Measurements from ENCODE around the gene USP9X.
A peak's percentile ranks its signal among the peaks of the same experiment; 100 is the strongest.
"Not testable (repeated sequence)": the region's sequence is repeated elsewhere in the genome, so short reads cannot be mapped to it uniquely, and the experiment has no call there.

USP9X gene

DNA sequence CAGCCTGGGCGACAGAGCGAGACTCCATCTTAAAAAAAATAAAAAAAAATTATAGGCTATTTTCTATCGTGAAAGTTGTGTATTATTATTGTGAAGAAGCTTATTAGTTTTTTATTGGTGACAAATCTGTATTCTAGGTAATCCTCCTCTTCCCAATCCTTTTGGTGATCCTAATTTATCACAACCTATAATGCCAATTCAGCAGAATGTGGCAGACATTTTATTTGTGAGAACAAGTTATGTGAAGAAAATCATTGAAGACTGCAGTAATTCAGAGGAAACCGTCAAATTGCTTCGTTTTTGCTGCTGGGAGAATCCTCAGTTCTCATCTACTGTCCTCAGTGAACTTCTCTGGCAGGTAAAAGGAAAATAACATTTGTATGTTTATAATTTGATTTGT, 139.4 kb downstream of the USP9X start:
- no peak for DNase-seq

DNA sequence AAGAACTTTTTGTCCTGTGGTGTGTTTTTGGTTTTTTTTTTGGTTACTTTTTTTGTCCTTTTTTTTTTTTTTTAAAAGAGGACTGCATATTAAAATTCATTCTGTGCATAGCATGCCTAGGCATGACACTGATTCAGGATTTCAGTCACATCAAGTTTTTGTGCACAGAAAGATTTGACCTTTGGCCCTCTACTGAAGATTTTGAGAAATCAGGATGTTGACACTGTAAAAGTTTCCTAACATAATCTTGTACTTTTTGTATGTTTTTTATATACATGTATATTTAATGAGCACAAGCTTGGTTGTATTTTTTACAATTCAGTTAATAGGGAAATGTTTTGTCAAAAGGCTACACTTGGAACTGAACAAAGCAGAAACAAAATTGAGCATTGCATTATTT, 148.7 kb downstream of the USP9X start:
- DNase-seq = no peak

DNA sequence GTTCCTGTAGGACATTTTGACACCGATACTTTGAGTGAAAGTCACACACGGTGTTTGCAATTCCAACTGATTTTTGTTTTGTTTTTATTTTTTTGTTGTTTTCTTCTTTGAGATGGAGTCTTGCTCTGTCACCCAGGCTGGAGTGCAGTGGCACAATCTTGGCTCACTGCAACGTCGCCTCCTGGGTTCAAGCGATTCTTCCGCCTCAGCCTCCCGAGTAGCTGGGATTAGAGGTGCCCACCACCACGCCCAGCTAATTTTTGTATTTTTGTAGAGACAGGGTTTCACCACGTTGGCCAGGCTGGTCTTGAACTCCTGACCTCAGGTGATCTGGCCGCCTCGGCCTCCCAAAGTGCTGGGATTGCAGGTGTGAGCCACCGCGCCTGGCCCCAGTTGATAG, 149.2 kb downstream of the USP9X start:
- DNase-seq = not testable (repeated sequence)

DNA sequence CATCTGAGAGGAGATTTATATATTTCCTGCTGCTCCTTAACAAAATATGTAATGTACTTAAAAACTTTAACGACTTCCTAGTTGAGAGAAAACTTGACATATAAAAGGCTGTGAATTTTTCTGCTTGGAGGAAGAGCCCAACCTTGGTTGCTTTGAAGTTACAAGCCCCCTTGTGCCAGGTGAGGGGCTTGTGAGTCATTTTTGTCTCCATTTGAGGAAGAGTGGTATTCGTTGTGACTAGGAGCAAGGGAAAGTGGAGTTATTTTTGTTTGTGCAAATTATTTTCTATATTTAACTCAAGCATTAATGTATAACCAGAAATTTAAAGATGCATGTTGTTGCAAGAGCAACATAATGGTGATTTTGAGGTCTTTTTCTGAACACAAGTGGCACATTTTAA, 149.7 kb downstream of the USP9X start:
- no peak for DNase-seq

DNA sequence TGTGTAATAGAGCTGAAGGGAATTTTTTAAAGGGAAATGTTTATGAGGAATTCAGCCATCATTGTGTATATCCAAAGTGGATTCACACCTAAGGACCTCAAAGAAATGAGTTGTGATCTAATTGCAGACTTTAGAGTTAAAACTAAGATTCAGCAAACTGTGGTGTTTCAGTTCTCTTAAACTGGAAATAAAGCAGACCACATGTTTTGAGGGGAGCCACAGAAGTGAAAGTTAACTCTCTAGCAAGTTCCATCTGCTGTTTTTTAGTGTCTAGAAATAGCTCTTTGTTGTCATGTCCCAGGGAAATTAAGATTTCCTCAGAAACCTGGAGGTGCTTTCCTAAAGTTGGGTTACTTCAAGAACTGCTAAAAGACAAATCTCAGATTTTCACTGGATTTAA, 151.4 kb downstream of the USP9X start:
- no peak for DNase-seq

DNA sequence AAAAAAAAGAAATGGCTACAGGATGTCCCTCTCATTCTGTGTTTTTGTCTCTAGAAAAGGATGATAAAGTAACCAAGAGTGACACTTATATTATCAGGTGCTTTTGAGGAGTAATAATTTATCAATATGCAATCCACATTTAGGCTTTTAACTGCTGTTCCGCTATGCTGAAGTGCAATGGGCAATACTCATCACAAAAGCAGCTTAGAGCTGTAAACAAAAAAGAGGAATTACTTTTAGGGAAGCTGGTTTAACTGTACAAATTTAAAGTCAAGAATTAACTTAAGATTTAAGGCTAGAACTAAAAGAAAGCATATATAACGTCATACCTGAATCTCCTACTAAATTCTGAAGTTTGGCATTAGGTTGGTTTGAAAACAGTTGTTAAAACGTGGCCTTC, 155.3 kb downstream of the USP9X start:
- no peak for DNase-seq

DNA sequence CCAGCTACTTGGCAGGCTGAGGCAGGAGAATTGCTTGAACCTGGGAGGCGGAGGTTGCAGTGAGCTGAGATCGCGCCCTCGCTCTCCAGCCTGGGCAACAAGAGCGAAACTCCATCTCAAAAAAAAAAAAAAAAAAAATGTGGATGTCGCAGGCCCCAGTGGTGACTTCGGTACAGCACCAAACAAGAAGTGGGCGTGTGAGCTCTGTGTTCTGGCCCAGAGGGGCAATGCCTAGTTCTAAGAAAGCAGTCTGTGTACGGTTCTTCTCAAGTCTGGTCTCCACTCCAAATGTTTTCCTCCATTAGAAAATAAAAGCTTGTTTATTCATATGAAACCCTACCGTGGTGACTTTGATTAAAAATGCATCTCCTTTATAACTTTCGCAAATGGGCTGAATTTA, 156.7 kb downstream of the USP9X start:
- DNase-seq = no peak

DNA sequence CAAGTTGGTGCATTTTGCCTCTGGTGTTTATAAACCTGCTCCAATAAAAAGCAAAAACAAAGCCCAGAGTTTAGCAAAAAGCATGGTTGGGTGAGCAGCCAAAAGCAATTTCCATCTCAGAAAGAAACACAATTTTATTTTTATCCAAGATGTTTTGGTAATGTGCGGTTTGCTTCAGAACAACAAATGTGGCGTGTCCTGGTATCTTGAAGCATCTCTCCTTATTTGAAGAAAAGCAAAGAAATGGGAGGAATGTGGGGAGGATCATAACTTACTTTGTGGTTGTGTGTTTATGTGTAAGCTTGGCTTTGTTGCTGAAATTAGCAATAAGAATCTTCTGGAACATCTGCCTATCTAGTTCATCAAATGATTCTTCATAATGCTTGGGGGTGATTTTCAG, 160.4 kb downstream of the USP9X start:
- no peak for DNase-seq

DNA sequence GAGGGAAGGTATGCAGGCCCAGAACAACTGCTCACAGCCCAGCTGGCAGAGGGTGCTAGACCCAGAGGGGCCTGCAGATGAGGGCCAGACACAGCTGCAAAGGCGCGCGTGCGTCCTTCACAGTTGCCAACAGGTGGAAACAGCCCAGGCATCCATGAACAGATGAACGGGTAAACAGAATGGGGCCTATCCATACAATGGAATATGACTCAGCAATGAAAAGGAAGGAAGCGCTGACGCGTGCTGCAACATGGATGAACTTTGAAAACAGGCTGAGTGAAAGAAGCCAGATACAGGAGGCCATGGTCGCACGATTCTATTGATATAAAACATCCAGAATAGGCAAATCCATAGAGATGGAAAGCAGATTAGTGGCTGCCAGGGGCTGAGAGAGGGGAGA, 165.6 kb downstream of the USP9X start:
- DNase-seq = no peak

DNA sequence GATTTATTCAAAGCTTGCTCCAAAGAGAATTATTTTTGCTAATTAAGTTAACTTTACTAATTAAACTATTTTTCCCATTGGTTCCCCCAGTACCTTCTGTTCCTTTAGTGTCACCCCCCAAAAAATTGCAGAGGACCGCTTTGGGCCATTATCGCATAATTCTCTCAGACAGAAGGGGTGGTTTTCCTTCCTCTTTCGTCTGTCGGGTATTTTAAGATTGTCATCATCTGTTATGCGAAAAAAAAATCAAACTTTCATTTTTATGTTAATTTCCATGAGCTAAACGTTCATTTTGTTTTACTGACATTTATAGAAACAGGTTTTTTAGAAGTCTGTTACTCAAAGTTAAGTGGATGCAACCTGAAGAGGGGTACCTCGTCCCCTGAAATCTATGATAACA, 172.6 kb downstream of the USP9X start:
- DNase-seq = no peak

DNA sequence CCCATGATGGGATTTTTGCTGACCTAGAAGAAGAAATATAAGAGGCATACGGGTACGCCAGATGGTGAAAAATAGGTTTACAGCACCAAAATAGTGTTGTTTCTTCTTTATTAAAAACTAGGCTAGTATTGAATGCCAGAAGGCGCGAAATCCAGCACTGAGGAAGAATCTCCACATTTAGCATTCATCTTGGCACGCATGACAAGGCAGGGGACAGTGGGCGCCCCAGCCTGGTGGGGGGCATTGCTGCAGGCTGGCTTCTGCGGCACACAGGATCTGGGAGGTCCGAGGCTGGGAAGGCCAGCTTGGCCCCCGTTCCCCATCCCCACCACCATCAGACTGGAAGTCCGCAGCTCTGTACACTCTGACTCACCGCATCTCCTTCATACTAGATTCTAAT, 173.0 kb downstream of the USP9X start:
- no peak for DNase-seq

DNA sequence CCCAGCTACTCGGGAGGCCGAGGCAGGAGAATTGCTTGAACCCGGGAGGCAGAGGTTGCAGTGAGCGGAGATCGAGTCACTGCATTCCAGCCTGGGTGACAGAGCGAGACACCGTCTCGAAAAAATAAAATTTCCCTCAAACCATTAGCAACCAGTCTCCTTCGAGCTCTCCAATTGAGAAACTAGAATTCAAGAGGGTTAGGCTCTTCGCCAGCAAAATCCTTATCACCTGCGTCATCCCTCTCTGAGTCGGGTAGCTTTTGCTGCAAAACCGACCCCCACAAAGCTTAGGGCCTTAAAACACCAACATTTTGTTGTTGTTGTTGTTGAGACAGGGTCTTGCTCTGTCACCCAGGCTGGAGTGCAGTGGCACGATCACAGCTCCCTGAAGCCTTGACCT, 173.6 kb downstream of the USP9X start:
- no peak for DNase-seq

DNA sequence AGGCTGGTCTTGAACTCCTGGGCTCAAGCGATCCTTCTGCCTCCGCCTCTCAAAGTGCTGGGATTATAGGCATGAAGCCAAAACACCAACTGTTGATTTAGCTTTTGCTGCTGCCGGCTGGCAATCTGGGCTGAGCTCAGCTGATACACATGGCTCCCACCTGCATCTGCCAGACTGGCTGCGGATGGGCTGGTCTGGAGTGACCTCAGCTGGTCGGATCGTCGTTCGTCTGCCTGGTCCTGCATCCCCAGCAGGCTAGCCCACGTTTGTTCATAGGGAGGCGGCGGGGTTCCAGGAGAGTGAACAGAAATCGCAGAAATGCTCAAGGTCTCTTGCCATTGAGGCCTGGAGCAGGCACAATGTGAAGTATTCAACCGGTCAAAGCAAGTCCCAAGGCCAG, 174.3 kb downstream of the USP9X start:
- no peak for DNase-seq

DNA sequence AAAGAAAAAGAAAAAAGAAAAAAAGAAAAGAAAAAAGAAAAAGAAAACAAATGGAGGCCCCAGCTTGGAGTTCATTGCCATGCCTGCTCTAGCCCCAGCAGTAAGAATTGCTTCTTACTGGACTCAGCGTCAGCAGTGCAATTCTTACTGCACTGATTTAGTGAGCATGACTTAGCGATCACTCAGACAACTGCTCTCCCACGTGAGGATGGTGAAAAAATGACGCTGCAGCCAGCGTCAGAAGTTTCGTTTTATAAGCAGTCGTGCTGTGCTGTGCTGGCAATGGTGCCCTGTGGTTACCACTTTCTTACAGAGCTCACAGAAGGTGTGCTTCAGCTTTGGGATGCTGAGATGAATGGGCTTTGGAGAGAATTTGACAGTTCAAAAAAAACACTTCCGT, 180.4 kb downstream of the USP9X start:
- peak; percentile 41 for DNase-seq

DNA sequence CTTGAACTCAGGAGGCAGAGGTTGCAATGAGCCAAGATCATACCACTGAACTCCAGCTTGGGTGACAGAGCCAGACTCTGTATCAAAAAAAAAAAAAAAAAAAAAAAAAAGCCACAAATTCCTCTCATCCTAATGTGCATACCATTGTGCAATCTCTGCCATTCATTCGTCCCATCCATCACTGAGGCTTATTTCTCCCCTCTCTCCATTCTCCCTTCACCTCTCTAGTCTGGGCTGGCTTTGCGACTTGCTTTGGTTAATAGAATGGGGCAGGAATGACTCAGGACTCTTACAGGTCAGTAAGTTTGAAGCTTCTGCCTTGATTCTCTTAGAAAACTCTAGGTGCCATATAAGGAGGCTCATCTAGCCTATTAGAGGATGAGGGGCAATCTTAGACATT, 188.4 kb downstream of the USP9X start:
- DNase-seq = no peak

DNA sequence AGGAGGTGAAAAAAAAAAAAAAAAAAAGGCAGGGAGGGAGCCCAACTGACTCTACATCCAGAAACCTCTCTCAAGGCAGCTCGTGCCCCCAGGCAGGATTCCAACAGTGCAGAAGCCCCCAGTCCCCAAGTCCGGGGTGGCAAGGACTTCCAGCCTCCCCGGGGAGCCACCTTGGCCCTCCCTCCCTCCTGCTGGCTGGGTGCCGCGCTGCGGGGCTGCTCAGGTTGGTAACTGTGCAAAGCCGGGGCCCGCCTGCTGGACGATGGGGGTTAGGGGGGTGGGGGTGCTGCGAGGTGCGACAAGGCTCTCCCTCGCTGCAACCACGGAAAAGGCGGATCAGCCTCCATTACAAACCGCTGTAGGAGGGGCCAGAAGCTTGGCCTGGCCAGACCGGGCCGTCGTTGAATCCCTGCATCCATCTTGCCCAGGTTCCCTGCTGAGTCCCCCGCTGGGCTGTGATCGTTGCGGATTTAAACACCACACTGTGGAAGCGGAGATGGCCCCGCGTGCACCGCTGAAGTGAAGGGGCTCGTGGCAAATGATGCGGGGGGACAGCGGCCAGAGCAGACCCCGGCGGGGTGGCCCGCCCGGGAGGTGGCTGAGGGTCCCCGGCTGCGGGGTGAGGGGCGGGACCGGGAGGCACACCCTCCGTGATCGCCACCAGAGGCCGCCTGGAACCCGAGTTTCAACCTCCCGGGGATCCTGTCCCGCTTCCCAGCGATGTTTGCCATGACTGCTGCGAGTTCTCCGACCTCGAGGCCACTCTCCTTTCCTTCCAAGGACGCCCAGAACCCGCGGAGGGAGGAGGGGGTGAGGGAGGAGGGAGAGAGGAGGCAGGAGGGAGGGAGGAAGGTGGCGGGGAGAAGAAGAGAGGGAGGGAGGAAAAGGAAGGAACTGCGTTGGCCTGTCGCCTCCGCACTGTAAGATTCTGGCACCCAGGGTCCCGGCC, 190.7 kb downstream of the USP9X start:
- DNase-seq = peak; percentile 54

DNA sequence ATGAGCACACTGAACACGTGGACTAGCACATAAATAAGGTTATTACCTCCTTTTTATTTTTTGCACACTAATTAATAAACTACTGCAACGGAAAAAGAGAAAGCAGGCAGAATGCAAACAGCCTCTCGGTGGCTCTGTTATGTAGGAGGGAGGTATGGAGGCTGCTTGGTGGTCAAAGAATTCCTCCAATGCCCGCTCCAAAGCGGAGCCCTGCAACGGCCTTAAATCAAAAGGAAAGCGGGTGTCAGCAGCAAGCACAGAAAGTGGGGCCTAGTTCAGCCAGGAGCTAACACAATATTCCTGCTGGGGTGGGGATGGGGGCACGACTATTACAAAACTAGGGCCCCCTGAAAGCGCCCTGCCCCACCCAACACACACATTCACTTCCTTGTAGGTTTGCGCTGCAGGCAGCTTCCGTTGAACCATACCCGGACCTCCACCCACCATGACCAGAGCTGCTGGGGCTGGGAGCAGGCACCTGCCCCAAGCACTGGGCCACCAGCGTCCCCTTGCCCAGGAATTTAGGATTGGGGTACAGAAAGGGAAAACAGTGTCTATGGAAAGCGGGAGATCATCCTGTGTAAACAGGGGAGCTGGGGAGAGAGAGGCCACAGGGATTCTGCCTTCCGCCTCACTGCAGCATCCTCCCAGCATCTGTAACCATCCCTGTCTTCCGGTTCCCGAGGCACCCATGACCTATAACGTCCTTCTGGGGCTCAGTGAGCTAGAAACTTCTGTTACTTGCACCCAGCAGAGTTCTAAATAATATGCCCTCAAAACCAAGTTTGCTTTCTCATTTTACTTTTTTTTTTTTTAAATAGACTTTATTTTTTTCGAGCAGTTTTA, 191.6 kb downstream of the USP9X start:
- DNase-seq = no peak

DNA sequence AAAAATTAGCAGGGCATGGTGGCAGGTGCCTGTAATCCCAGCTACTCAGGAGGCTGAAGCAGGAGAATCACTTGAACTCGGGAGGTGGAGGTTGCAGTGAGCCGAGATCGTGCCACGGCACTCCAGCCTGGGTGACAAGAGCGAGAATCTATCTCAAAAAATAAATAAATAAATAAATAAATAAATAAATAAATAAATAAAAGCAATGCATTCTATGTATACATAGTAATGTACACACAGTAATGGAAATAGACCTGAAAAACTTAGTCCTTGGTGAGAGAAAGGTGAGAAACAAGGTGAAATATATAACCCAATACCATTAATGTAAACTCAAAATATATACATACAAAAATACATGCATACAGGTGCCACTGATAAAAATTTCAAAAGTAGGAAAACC, 197.1 kb downstream of the USP9X start:
- DNase-seq = not testable (repeated sequence)

DNA sequence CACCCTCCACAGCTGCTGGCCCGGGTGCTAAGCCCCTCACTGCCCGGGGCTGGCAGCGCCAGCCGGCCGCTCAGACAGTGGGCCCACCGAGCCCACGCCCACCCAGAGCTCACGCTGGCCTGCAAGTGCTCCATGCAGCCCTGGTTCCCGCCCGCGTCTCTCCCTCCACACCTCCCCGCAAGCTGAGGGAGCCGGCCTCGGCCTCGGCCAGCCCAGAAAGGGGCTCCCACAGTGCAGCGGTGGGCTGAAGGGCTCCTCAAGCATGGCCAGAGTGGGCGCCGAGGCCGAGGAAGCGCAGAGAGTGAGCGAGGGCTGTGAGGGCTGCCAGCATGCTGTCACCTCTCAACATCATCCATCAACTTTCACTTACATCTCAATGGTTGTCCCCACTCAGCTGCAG, 200.7 kb downstream of the USP9X start:
- not testable (repeated sequence) for DNase-seq

Data from CD4-positive, alpha-beta T cell treated with Interleukin-17A for 1 hour (primary cell).